SK-N-SH (cell line): Measurements from ENCODE around the gene PTBP1. TPM values are rescaled to one million over a fixed set of nuclear protein-coding genes. Genes with fewer than 3 reads are reported as not detected.

Experiments
- CTCF ChIA-PET: fragments of 300-600, 350-600 bp; formaldehyde crosslinking; extraction: SDS; loops from one replicate; lab custom pipeline; 2021; lab: Yijun Ruan, JAX
- POLR2A ChIA-PET: fragments of 350-600 bp; sonication (Branson Sonifier 250); formaldehyde crosslinking; extraction: SDS; loops from one replicate; lab custom pipeline; 2020; ENCODE audit warnings: antibody characterized with exemption, inconsistent platforms; lab: Yijun Ruan, JAX
- DNase-seq: peaks from one replicate; pipeline ENCODE4 v3.0.0; 2012
- H2AFZ ChIP-seq: fragments of 200-600 bp; sonication (generic); 2 replicates; pipeline ENCODE4 v1.8.1; 2016; ENCODE audit warnings: antibody characterized with exemption, mild to moderate bottlenecking, low read depth
- H3F3A ChIP-seq: fragments of 200-600 bp; sonication (generic); replicated peaks from 2 replicates; pipeline ENCODE3; 2016; ENCODE audit warnings: antibody characterized with exemption, mild to moderate bottlenecking; ENCODE audit not compliant: insufficient read depth
- H3K27ac ChIP-seq, 2 experiments: fragments of 200-500 bp in 1 of 2; fragments of 200-600 bp in 1 of 2; sonication (Bioruptor generic) in 1 of 2; sonication (generic), shearing (Covaris generic) in 1 of 2; 2 replicates each; pipeline versions ENCODE4 v1.5.1 to v1.6.1; 2014 to 2016; ENCODE audit warnings: low read depth in 2 of 2, inconsistent platforms in 1 of 2, low read length in 1 of 2, mild to moderate bottlenecking in 1 of 2, mixed read lengths in 1 of 2
- H3K27me3 ChIP-seq: fragments of 200-600 bp; sonication (generic), shearing (Covaris generic); 2 replicates; pipeline ENCODE4 v1.6.1; 2016; ENCODE audit warnings: mixed run types; ENCODE audit not compliant: insufficient read depth
- H3K36me3 ChIP-seq, 2 experiments: fragments of 200-500 bp in 1 of 2; fragments of 200-600 bp in 1 of 2; sonication (Bioruptor generic) in 1 of 2; sonication (generic) in 1 of 2; replicated peaks in 1 of 2; 2 replicates each; pipeline versions ENCODE3 to v1.5.1; 2014 to 2016; ENCODE audit warnings: low read length in 1 of 2, mild to moderate bottlenecking in 1 of 2; ENCODE audit not compliant: insufficient read depth in 2 of 2, control insufficient read depth in 1 of 2
- H3K4me1 ChIP-seq, 2 experiments: fragments of 200-500 bp in 1 of 2; fragments of 200-600 bp in 1 of 2; sonication (Bioruptor generic) in 1 of 2; sonication (generic), shearing (Covaris generic) in 1 of 2; 2 replicates each; pipeline versions ENCODE4 v1.5.1 to v1.6.1; 2014 to 2016; ENCODE audit warnings: low read depth in 1 of 2, low read length in 1 of 2, mixed run types in 1 of 2; ENCODE audit not compliant: insufficient read depth in 2 of 2, control insufficient read depth in 1 of 2
- H3K4me2 ChIP-seq: fragments of 200-600 bp; sonication (generic), shearing (Covaris generic); 2 replicates; pipeline ENCODE4 v1.6.1; 2017; ENCODE audit warnings: mixed run types
- H3K4me3 ChIP-seq, 2 experiments: fragments of 200-500 bp in 1 of 2; fragments of 200-600 bp in 1 of 2; sonication (Bioruptor generic) in 1 of 2; sonication (generic), shearing (Covaris generic) in 1 of 2; 2 replicates each; pipeline versions ENCODE4 v1.5.1 to v1.8.1; 2014 to 2016; ENCODE audit warnings: low read depth in 2 of 2, inconsistent platforms in 1 of 2, low read length in 1 of 2, mild to moderate bottlenecking in 1 of 2, mixed read lengths in 1 of 2, moderate library complexity in 1 of 2
- H3K79me2 ChIP-seq: fragments of 200-600 bp; sonication (generic); 2 replicates; pipeline ENCODE4 v1.8.1; 2017; ENCODE audit warnings: mild to moderate bottlenecking; ENCODE audit not compliant: insufficient read depth
- H3K9ac ChIP-seq: fragments of 200-600 bp; sonication (generic); 2 replicates; pipeline ENCODE4 v1.6.1; 2017; ENCODE audit warnings: mixed run types
- H3K9me2 ChIP-seq: fragments of 200-600 bp; sonication (generic); 2 replicates; pipeline ENCODE4 v1.6.1; 2017; ENCODE audit warnings: mixed run types
- H3K9me3 ChIP-seq: fragments of 200-600 bp; sonication (generic); 2 replicates; pipeline ENCODE4 v1.6.1; 2017; ENCODE audit warnings: mixed run types, mild to moderate bottlenecking, moderate library complexity
- H4K20me1 ChIP-seq: fragments of 200-600 bp; sonication (generic); 2 replicates; pipeline ENCODE4 v1.6.1; 2017; ENCODE audit warnings: mild to moderate bottlenecking, mixed run types; ENCODE audit not compliant: insufficient read depth
- ELF1 ChIP-seq: IDR thresholded peaks from 2 replicates; pipeline ENCODE4 v1.4.0; 2012
- EP300 ChIP-seq, 2 experiments: IDR thresholded peaks; 2 replicates each; pipeline versions ENCODE4 v1.4.0 to v1.6.1; 2012; ENCODE audit warnings: borderline replicate concordance in 1 of 2, low read depth in 1 of 2, low read length in 1 of 2
- EZH2phosphoT487 ChIP-seq: fragments of 200-600 bp; sonication (generic); IDR thresholded peaks from 2 replicates; pipeline ENCODE4 v1.6.1; 2017; ENCODE audit warnings: low read depth, mixed run types, mild to moderate bottlenecking, antibody characterized with exemption, moderate library complexity, borderline replicate concordance
- IRF3 ChIP-seq: fragments of 150-350 bp; IDR thresholded peaks from 2 replicates; pipeline ENCODE4 v1.6.1; 2016; ENCODE audit warnings: mild to moderate bottlenecking, low read depth, low read length
- MXI1 ChIP-seq: IDR thresholded peaks from 2 replicates; pipeline ENCODE4 v1.6.1; 2012; ENCODE audit warnings: mild to moderate bottlenecking, low read depth, low read length, improper control_type of control experiment
- NFIC ChIP-seq: IDR thresholded peaks from 2 replicates; pipeline ENCODE4 v1.4.0; 2012; ENCODE audit warnings: borderline replicate concordance
- REST ChIP-seq: IDR thresholded peaks from 2 replicates; pipeline ENCODE4 v1.6.1; 2012; ENCODE audit warnings: mild to moderate bottlenecking, low read depth, low read length, moderate library complexity
- RFX5 ChIP-seq: IDR thresholded peaks from 2 replicates; pipeline ENCODE4 v1.6.1; 2012; ENCODE audit warnings: mild to moderate bottlenecking, improper control_type of control experiment, low read length
- SIN3A ChIP-seq: IDR thresholded peaks from 2 replicates; pipeline ENCODE4 v1.6.1; 2012; ENCODE audit warnings: low read depth, mild to moderate bottlenecking, low read length, moderate library complexity, borderline replicate concordance
- TCF12 ChIP-seq: IDR thresholded peaks from 2 replicates; pipeline ENCODE4 v1.4.0; 2012
- TEAD4 ChIP-seq: IDR thresholded peaks from 2 replicates; pipeline ENCODE4 v1.4.0; 2012; ENCODE audit warnings: mild to moderate bottlenecking, borderline replicate concordance; ENCODE audit not compliant: insufficient read depth
- ZBTB33 ChIP-seq: IDR thresholded peaks from 2 replicates; pipeline ENCODE4 v1.4.0; 2012; ENCODE audit warnings: low read depth, borderline replicate concordance
- whole genome bisulfite sequencing: methylation state at CpG from one replicate; pipeline ENCODE4 v1.1.6; 2017; ENCODE audit warnings: low lambda C conversion rate; 5-methylcytosine and 5-hydroxymethylcytosine counted together
- polyA plus RNA-seq, 3 experiments: library from polyadenylated mRNA; depleted of rRNA; stranded (reverse); fragments of >200 nt; gene quantifications; 2 replicates each; pipeline ENCODE4 v1.2.3, GENCODE V29; 2012

The PTBP1 gene
- polyA plus RNA-seq, 1 of the 3 experiments (the other 2 are of a cell fraction): 243 TPM

- Histone ChIP-seq H3K36me3 (no peaks in the 10 kb centered on the region), H3K27me3 (no peaks in the 10 kb centered on the region), H3K9me2 (no peaks in the 10 kb centered on the region), H3K4me2 (no peak overlapping the region), H3K4me3 (no peak overlapping the region), H3K27ac (no peak overlapping the region), H3F3A (peaks cover 7% of the 10 kb centered on the region), H3K79me2 (no peaks in the 10 kb centered on the region), H2AFZ (no peak overlapping the region), H3K9me3 (no peaks in the 10 kb centered on the region), H3K9ac (no peak overlapping the region), H4K20me1 (no peaks in the 10 kb centered on the region), H3K4me1 (no peaks in the 10 kb centered on the region)
- CTCF ChIA-PET: interaction anchor here (0.9 kb wide), 1 partner anchor 30 kb away, joined by 5 read pairs; no protein-coding TSS in a partner anchor
- POLR2A ChIA-PET: no interaction called here
- 83% methylated on average over 5 of the region's 6 CpGs for WGBS
- TF ChIP-seq RFX5 (no peak), ZBTB33 (no peak), NFIC (no peak), EZH2phosphoT487 (no peak), ELF1 (no peak), TCF12 (no peak), EP300 (IDR thresholded peaks at IDR 0.05; ENCODE audit: borderline replicate concordance in 1 of 2, low read depth in 1 of 2, low read length in 1 of 2) (no peak), MXI1 (no peak), IRF3 (no peak), REST (no peak), TEAD4 (no peak), SIN3A (no peak)
- no peak for DNase-seq
Measured at GRCh38 chr19:763869-764268, 33.4 kb upstream of the PTBP1 start.
